ENCODE measurements around the gene CXCL16. TPM values are rescaled to one million over a fixed set of nuclear protein-coding genes. Genes with fewer than 3 reads are reported as not detected.
A peak's percentile ranks its signal among the peaks of the same experiment; 100 is the strongest.

Gene CXCL16
- total and polyA plus RNA-seq, 10 of the 15 experiments (the other 5 are each of a cell fraction or from before 2014, with no cell fraction given): 0.15 to 2.2 (median 0.65) TPM

DNA sequence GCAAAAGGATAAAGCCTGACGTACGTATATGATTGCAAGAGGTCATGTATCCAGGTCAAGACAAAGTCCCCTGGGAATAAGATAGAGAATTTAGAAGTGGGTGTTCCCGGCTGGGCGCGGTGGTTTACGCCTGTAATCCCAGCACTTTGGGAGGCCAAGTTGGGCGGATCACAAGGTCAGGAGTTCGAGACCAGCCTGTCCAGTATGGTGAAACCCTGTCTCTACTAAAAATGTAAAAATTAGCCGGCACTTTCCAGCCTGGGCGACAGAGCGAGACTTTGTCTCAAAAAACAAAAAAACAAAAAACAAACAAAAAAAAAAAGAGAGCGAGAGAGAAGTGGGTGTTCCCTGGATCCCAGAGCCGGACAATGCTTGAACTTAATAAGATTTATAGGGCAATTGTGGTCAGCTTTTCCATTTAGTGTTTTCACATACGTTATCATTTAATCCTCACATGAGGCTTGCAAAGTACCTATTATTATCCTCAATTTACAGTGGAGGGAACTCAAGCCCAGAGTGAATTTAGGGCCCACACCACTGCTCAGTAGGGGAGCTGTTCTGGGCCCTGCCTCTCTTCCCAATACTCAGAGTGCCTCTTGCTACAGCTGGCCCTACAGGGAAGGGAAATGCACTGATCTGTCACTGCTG is 48.6 kb upstream of the CXCL16 start:
- no TSS peak for BruUV-seq (replicated peaks)
- Histone ChIP-seq H4K20me1 (ENCODE audit: control insufficient read depth, insufficient read depth) (no peaks in the 10 kb centered on the region), H3K79me2 (ENCODE audit: control insufficient read depth, insufficient read depth, low read length) (no peaks in the 10 kb centered on the region), H3K4me3 (no peak overlapping the region), H3K9me3 (replicated peaks; ENCODE audit: control insufficient read depth, insufficient read depth, low read length) (no peaks in the 10 kb centered on the region), H3K4me2 (ENCODE audit: control insufficient read depth, insufficient read depth) (peak overlapping the region; percentile 98), H3K4me1 (ENCODE audit: control insufficient read depth, insufficient read depth, low read length) (peaks cover 12% of the 10 kb centered on the region), H3K9ac (ENCODE audit: control insufficient read depth, insufficient read depth, low read length) (no peak overlapping the region), H3K36me3 (ENCODE audit: control insufficient read depth in 2 of 2, insufficient read depth in 2 of 2, low read length in 1 of 2) (no peaks in the 10 kb centered on the region), H3K27me3 (replicated peaks in 1 of 2; ENCODE audit: control insufficient read depth in 2 of 2, insufficient read depth in 2 of 2, low read length in 1 of 2) (peaks cover 18 to 19% of the 10 kb centered on the region in 2 experiments), H2AFZ (ENCODE audit: control insufficient read depth, low read depth, low read length) (no peak overlapping the region), H3K27ac (ENCODE audit: control insufficient read depth, insufficient read depth) (no peak overlapping the region)
- in situ Hi-C loops (cut with MboI): no loop called here
- CTCF ChIA-PET: interaction anchor here (0.7 to 1.6 kb wide), 4 partner anchors 13 to 87 kb away, joined by 3 to 4 read pairs (median 3); no protein-coding TSS in a partner anchor
- RAD21 ChIA-PET (ENCODE audit: unreplicated experiment): interaction anchor here (1.1 kb wide), 1 partner anchor 78 kb away, joined by 3 read pairs; the partner anchor contains the start of gene ARRB2
- intact Hi-C loops (cut with micrococcal nuclease; ENCODE audit: unreplicated experiment): loop anchor here (5.0 to 10.0 kb wide), 2 partner anchors 53 to 76 kb away; partner anchors contain the start of genes ARRB2, CXCL16, MED11 and ZMYND15
- TF ChIP-seq, protein P1, sequence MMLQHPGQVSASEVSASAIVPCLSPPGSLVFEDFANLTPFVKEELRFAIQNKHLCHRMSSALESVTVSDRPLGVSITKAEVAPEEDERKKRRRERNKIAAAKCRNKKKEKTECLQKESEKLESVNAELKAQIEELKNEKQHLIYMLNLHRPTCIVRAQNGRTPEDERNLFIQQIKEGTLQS (IDR thresholded peaks at IDR 0.05; ENCODE audit: borderline replicate concordance, extremely low read depth, low read depth, low read length): no peak
- TF ChIP-seq MYC (IDR thresholded peaks at IDR 0.05; ENCODE audit: insufficient read depth, insufficient read length, insufficient replicate concordance, low read length, severe bottlenecking) (no peak), KDM1A (IDR thresholded peaks at IDR 0.05; ENCODE audit: borderline replicate concordance) (no peak), SREBF1 (IDR thresholded peaks at IDR 0.05; ENCODE audit: low read length) (no peak), CHD4 (IDR thresholded peaks at IDR 0.05) (no peak), FOS (IDR thresholded peaks at IDR 0.05; ENCODE audit: borderline replicate concordance, extremely low read depth, insufficient read length) (no peak), ESRRA (IDR thresholded peaks at IDR 0.05; ENCODE audit: low read length) (no peak), PAX8 (IDR thresholded peaks at IDR 0.05) (no peak)
- TF ChIP-seq, protein P2, sequence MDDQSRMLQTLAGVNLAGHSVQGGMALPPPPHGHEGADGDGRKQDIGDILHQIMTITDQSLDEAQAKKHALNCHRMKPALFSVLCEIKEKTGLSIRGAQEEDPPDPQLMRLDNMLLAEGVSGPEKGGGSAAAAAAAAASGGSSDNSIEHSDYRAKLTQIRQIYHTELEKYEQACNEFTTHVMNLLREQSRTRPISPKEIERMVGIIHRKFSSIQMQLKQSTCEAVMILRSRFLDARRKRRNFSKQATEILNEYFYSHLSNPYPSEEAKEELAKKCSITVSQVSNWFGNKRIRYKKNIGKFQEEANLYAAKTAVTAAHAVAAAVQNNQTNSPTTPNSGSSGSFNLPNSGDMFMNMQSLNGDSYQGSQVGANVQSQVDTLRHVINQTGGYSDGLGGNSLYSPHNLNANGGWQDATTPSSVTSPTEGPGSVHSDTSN (IDR thresholded peaks at IDR 0.05; ENCODE audit: insufficient replicate concordance, low read depth, low read length): no peak
- TF ChIP-seq, protein P3, sequence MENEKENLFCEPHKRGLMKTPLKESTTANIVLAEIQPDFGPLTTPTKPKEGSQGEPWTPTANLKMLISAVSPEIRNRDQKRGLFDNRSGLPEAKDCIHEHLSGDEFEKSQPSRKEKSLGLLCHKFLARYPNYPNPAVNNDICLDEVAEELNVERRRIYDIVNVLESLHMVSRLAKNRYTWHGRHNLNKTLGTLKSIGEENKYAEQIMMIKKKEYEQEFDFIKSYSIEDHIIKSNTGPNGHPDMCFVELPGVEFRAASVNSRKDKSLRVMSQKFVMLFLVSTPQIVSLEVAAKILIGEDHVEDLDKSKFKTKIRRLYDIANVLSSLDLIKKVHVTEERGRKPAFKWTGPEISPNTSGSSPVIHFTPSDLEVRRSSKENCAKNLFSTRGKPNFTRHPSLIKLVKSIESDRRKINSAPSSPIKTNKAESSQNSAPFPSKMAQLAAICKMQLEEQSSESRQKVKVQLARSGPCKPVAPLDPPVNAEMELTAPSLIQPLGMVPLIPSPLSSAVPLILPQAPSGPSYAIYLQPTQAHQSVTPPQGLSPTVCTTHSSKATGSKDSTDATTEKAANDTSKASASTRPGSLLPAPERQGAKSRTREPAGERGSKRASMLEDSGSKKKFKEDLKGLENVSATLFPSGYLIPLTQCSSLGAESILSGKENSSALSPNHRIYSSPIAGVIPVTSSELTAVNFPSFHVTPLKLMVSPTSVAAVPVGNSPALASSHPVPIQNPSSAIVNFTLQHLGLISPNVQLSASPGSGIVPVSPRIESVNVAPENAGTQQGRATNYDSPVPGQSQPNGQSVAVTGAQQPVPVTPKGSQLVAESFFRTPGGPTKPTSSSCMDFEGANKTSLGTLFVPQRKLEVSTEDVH (IDR thresholded peaks at IDR 0.05; ENCODE audit: low read depth, partially characterized antibody): no peak
- TF ChIP-seq, protein P4, sequence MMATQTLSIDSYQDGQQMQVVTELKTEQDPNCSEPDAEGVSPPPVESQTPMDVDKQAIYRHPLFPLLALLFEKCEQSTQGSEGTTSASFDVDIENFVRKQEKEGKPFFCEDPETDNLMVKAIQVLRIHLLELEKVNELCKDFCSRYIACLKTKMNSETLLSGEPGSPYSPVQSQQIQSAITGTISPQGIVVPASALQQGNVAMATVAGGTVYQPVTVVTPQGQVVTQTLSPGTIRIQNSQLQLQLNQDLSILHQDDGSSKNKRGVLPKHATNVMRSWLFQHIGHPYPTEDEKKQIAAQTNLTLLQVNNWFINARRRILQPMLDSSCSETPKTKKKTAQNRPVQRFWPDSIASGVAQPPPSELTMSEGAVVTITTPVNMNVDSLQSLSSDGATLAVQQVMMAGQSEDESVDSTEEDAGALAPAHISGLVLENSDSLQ (IDR thresholded peaks at IDR 0.05): no peak
- TF ChIP-seq, protein P5, sequence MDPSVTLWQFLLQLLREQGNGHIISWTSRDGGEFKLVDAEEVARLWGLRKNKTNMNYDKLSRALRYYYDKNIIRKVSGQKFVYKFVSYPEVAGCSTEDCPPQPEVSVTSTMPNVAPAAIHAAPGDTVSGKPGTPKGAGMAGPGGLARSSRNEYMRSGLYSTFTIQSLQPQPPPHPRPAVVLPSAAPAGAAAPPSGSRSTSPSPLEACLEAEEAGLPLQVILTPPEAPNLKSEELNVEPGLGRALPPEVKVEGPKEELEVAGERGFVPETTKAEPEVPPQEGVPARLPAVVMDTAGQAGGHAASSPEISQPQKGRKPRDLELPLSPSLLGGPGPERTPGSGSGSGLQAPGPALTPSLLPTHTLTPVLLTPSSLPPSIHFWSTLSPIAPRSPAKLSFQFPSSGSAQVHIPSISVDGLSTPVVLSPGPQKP (IDR thresholded peaks at IDR 0.05; ENCODE audit: low read depth, low read length): no peak
- 71% methylated on average over 14 of the region's 14 CpGs for WGBS (ENCODE audit: insufficient coverage, insufficient replicate concordance, low lambda C conversion rate, missing lambda C conversion rate)
- ATAC-seq: no peak
- POLR2A ChIA-PET: interaction anchor here (0.6 kb wide), 1 partner anchor 124 kb away, joined by 4 read pairs; no protein-coding TSS in a partner anchor
- no peak for DNase-seq (ENCODE audit: low read depth, low spot score)
- SMC1A ChIA-PET (ENCODE audit: uncharacterized antibody, unreplicated experiment): interaction anchor here (0.9 kb wide), 1 partner anchor 78 kb away, joined by 3 read pairs; the partner anchor contains the start of gene ARRB2
- no peak for FAIRE-seq

All from GM12878 (cell line).